Measurements from ENCODE around the gene RARRES2. TPM values are rescaled to one million over a fixed set of nuclear protein-coding genes. Genes with fewer than 3 reads are reported as not detected.

Gene RARRES2
- total and polyA plus RNA-seq, 2 of the 13 experiments (the other 11 are each of a cell fraction or from before 2014, with no cell fraction given) = 134 to 172 TPM

GRCh38 chr7:150357771-150358427 lies 16.5 kb upstream of the RARRES2 start (continued):
- 0 out of 2 replicates have a peak, but pooled peaks have one; percentile 27 for TF ChIP-seq STAG1 (CRISPR knock-in tag; IDR thresholded peaks at IDR 0.05)

- Histone ChIP-seq H3K9me3 (ENCODE audit: low read length) (no peaks in the 10 kb centered on the region), H3K4me1 (ENCODE audit: insufficient read depth, low read length) (peaks cover 64% of the 10 kb centered on the region), H3K27ac (ENCODE audit: extremely low read length, insufficient read depth, low read length) (no peak overlapping the region), H4K20me1 (ENCODE audit: insufficient read depth, low read length) (no peaks in the 10 kb centered on the region), H3K36me3 (replicated peaks in 1 of 2; ENCODE audit: control insufficient read depth in 1 of 2, insufficient read depth in 2 of 2, low read length in 2 of 2) (no peaks in the 10 kb centered on the region), H3K4me2 (ENCODE audit: low read depth, low read length) (peak overlapping the region; percentile 67), H2AFZ (ENCODE audit: low read length) (no peak overlapping the region), H3K4me3 (replicated peaks in 1 of 3; ENCODE audit: insufficient read depth in 1 of 3, low read depth in 2 of 3, low read length in 3 of 3) (peak overlapping the region in 1 of 3 experiments; percentile 29; a peak in 1 of 6 replicates), H3K79me2 (ENCODE audit: insufficient read depth, low read length) (no peaks in the 10 kb centered on the region), H3K27me3 (ENCODE audit: control insufficient read depth in 1 of 2, insufficient read depth in 2 of 2, low read length in 2 of 2) (no peaks in the 10 kb centered on the region), H3K9ac (ENCODE audit: insufficient read depth, low read depth, low read length) (0 out of 2 replicates have a peak overlapping the region, but pooled peaks have one; percentile 2)
- in situ Hi-C loops (cut with HindIII; ENCODE audit: extremely low pct_ligation_motif_present, low pct_unique_long_range_greater_than_20kb) (no loop called here), intact Hi-C loops (cut with micrococcal nuclease; ENCODE audit: unreplicated experiment) (loop anchor here (2.0 to 10.0 kb wide), 3 partner anchors 35 to 72 kb away; partner anchors contain the start of genes ACTR3C and LRRC61)
- DNase-seq (ENCODE audit: low spot score) (no peak), FAIRE-seq (no peak), ATAC-seq (no peak)
- 47% methylated on average over 8 of the region's 9 CpGs for WGBS (ENCODE audit: low lambda C conversion rate)
- TF ChIP-seq ZMAT3 (CRISPR knock-in tag; conservative IDR thresholded peaks at IDR 0.05) (no peak), JDP2 (CRISPR knock-in tag; IDR thresholded peaks at IDR 0.05; ENCODE audit: borderline replicate concordance) (no peak), ZNF841 (CRISPR knock-in tag; IDR thresholded peaks at IDR 0.05; ENCODE audit: borderline replicate concordance) (no peak), GATAD1 (CRISPR knock-in tag; IDR thresholded peaks at IDR 0.05) (no peak), RFXANK (CRISPR knock-in tag; IDR thresholded peaks at IDR 0.05) (no peak), BCLAF1 (IDR thresholded peaks at IDR 0.05) (no peak), ZMYM2 (CRISPR knock-in tag; IDR thresholded peaks at IDR 0.05) (no peak), ZNF614 (CRISPR knock-in tag; IDR thresholded peaks at IDR 0.05; ENCODE audit: borderline replicate concordance) (no peak), TAF1 (CRISPR knock-in tag; IDR thresholded peaks at IDR 0.05) (no peak), EP300 (IDR thresholded peaks at IDR 0.05; ENCODE audit: low read depth in 2 of 2, low read length in 2 of 2) (no peak), EP300 (CRISPR knock-in tag; IDR thresholded peaks at IDR 0.05; ENCODE audit: borderline replicate concordance) (no peak), ZEB1 (IDR thresholded peaks at IDR 0.05; ENCODE audit: insufficient replicate concordance, low read depth) (no peak), RCOR2 (CRISPR knock-in tag; IDR thresholded peaks at IDR 0.05) (no peak), PBX3 (CRISPR knock-in tag; IDR thresholded peaks at IDR 0.05; ENCODE audit: borderline replicate concordance) (no peak)
- BruUV-seq (replicated peaks) = no TSS peak
- CTCF ChIA-PET (ENCODE audit: low intra/inter-chr PET ratio, low total read pairs) = interaction anchor here (2.5 to 4.3 kb wide), 2 partner anchors 32 to 64 kb away, joined by 10 to 45 read pairs; no protein-coding TSS in a partner anchor
- POLR2A ChIA-PET = interaction anchor here (1.4 kb wide), 1 partner anchor 32 kb away, joined by 5 read pairs; no protein-coding TSS in a partner anchor
These were observed 15.8 kb upstream of the RARRES2 start for GRCh38 chr7:150357270-150357669.

All from HepG2 (cell line).